IMR-90 (cell line): Measurements from ENCODE around the gene TTLL8. TPM values are rescaled to one million over a fixed set of nuclear protein-coding genes. Genes with fewer than 3 reads are reported as not detected.
"Not testable (repeated sequence)": the region's sequence is repeated elsewhere in the genome, so short reads cannot be mapped to it uniquely, and the experiment has no call there.

Experiments
- ATAC-seq: fragments of 200-7000 bp; cut with Tn5 transposase; 2 replicates; pipeline ENCODE4 v1.9.1; 2020; ENCODE audit warnings: low read depth, mild to moderate bottlenecking, moderate library complexity
- BruUV-seq: library from RNA; stranded (reverse); fragments of 400-500 nt; replicated peaks from 2 replicates; lab custom pipeline; 2021; lab: Mats Ljungman, UMichigan
- CTCF ChIA-PET: fragments of 300-600 bp; formaldehyde crosslinking; extraction: SDS; loops from one replicate; lab custom pipeline; 2021; ENCODE audit warnings: antibody characterized with exemption; lab: Yijun Ruan, JAX
- POLR2A ChIA-PET: fragments of 300-600 bp; sonication (Branson Sonifier 250); formaldehyde crosslinking; loops from one replicate; lab custom pipeline; 2022; ENCODE audit warnings: antibody characterized with exemption; ENCODE audit not compliant: unreplicated experiment; lab: Charles Lee
- DNase-seq: peaks from one replicate; pipeline ENCODE4 v3.0.0; 2013
- H2AFZ ChIP-seq: replicated peaks from 2 replicates; pipeline ENCODE3; 2013; ENCODE audit warnings: low read length, mild to moderate bottlenecking; ENCODE audit not compliant: poor library complexity
- H2AK5ac ChIP-seq: 2 replicates; pipeline ENCODE4 v1.6.1; 2013; ENCODE audit warnings: low read depth, low read length, inconsistent platforms
- H2AK9ac ChIP-seq: replicated peaks from 2 replicates; pipeline ENCODE3; 2013; ENCODE audit warnings: mild to moderate bottlenecking, low read depth, low read length, moderate library complexity; ENCODE audit not compliant: poor library complexity
- H2BK120ac ChIP-seq: 2 replicates; pipeline ENCODE4 v1.6.1; 2013; ENCODE audit warnings: low read depth, low read length, inconsistent platforms
- H2BK15ac ChIP-seq: 3 replicates; pipeline ENCODE4 v1.6.1; 2013; ENCODE audit warnings: low read depth, low read length, inconsistent platforms
- H2BK20ac ChIP-seq: 2 replicates; pipeline ENCODE4 v1.6.1; 2013; ENCODE audit warnings: low read depth, mild to moderate bottlenecking, inconsistent platforms, low read length, moderate library complexity
- H2BK5ac ChIP-seq: 2 replicates; pipeline ENCODE4 v1.6.1; 2013; ENCODE audit warnings: mild to moderate bottlenecking, low read depth, low read length, inconsistent platforms; ENCODE audit not compliant: poor library complexity, severe bottlenecking
- H3K14ac ChIP-seq: replicated peaks from 2 replicates; pipeline ENCODE4 v1.6.1; 2013; ENCODE audit warnings: low read depth, low read length, inconsistent platforms
- H3K18ac ChIP-seq: 2 replicates; pipeline ENCODE4 v1.6.1; 2013; ENCODE audit warnings: low read depth, low read length, control low read depth
- H3K23ac ChIP-seq: 2 replicates; pipeline ENCODE4 v1.6.1; 2013; ENCODE audit warnings: low read depth, low read length, inconsistent platforms
- H3K27ac ChIP-seq: 2 replicates; pipeline ENCODE4 v1.5.1; 2013; ENCODE audit warnings: mild to moderate bottlenecking, control low read depth, low read length; ENCODE audit not compliant: insufficient read depth
- H3K27me3 ChIP-seq: 2 replicates; pipeline ENCODE4 v1.6.1; 2013; ENCODE audit warnings: low read length; ENCODE audit not compliant: control insufficient read depth, insufficient read depth
- H3K36me3 ChIP-seq: 2 replicates; pipeline ENCODE4 v1.6.1; 2013; ENCODE audit warnings: low read length, mixed read lengths; ENCODE audit not compliant: control insufficient read depth, insufficient read depth
- H3K4ac ChIP-seq: 2 replicates; pipeline ENCODE4 v1.6.1; 2013; ENCODE audit warnings: low read depth, low read length, inconsistent platforms
- H3K4me1 ChIP-seq: 2 replicates; pipeline ENCODE4 v1.6.1; 2013; ENCODE audit warnings: low read length, mixed read lengths; ENCODE audit not compliant: control insufficient read depth, insufficient read depth
- H3K4me2 ChIP-seq: 2 replicates; pipeline ENCODE4 v1.6.1; 2013; ENCODE audit warnings: low read depth, mild to moderate bottlenecking, control low read depth, low read length, moderate library complexity
- H3K4me3 ChIP-seq: 2 replicates; pipeline ENCODE4 v1.5.1; 2013; ENCODE audit warnings: low read depth, mild to moderate bottlenecking, control low read depth, low read length, moderate library complexity; ENCODE audit not compliant: insufficient read depth
- H3K56ac ChIP-seq: 2 replicates; pipeline ENCODE4 v1.6.1; 2013; ENCODE audit warnings: low read length, inconsistent platforms; ENCODE audit not compliant: insufficient read depth; ENCODE audit errors: extremely low read depth
- H3K79me1 ChIP-seq, 2 experiments: 2 replicates each; pipeline ENCODE4 v1.6.1; 2013; ENCODE audit warnings: low read length in 2 of 2, inconsistent platforms in 1 of 2, low read depth in 1 of 2
- H3K9ac ChIP-seq: 2 replicates; pipeline ENCODE4 v1.6.1; 2013; ENCODE audit warnings: low read depth, low read length, control low read depth
- H3K9me1 ChIP-seq: 2 replicates; pipeline ENCODE4 v1.6.1; 2013; ENCODE audit warnings: low read length, inconsistent platforms; ENCODE audit not compliant: insufficient read depth
- H3K9me3 ChIP-seq: 2 replicates; pipeline ENCODE4 v1.6.1; 2013; ENCODE audit warnings: low read length; ENCODE audit not compliant: control insufficient read depth, insufficient read depth
- H4K20me1 ChIP-seq: 2 replicates; pipeline ENCODE4 v1.6.1; 2013; ENCODE audit warnings: low read length, inconsistent platforms; ENCODE audit not compliant: insufficient read depth
- H4K5ac ChIP-seq: 2 replicates; pipeline ENCODE4 v1.6.1; 2013; ENCODE audit warnings: mild to moderate bottlenecking, low read depth, low read length, control low read depth
- H4K8ac ChIP-seq, 2 experiments: 2 replicates each; pipeline ENCODE4 v1.6.1; 2013; ENCODE audit warnings: low read depth in 2 of 2, low read length in 2 of 2, control low read depth in 1 of 2, inconsistent platforms in 1 of 2
- H4K91ac ChIP-seq: 2 replicates; pipeline ENCODE4 v1.6.1; 2013; ENCODE audit warnings: low read depth, low read length, inconsistent platforms; ENCODE audit not compliant: insufficient read depth
- whole genome bisulfite sequencing, 2 experiments: methylation state at CpG; one replicate each; pipeline versions ENCODE4 v1.1.5 to v1.1.7; 2013; ENCODE audit warnings: missing lambda C conversion rate in 2 of 2; ENCODE audit not compliant: insufficient read length in 1 of 2; ENCODE audit errors: extremely low coverage in 2 of 2; 5-methylcytosine and 5-hydroxymethylcytosine counted together
- dilution Hi-C: fragments of 300-500 bp; cut with HindIII; formaldehyde crosslinking; loops from one replicate; pipeline ENCODE4 v1.14.3; 2018; ENCODE audit warnings: low sequenced_read_pairs; ENCODE audit not compliant: unreplicated experiment
- in situ Hi-C: fragments of 300-500 bp; cut with MboI; formaldehyde crosslinking; loops from 3 replicates; pipeline ENCODE4 v1.14.3; 2019; ENCODE audit warnings: low sequenced_read_pairs, inconsistent platforms, mixed read lengths
- intact Hi-C: fragments of 100-400 bp; cut with micrococcal nuclease; formaldehyde crosslinking; loops from 2 replicates; pipeline ENCODE4 v1.10.0; 2022
- polyA plus RNA-seq, 3 experiments: library from polyadenylated mRNA; depleted of rRNA; stranded (reverse); fragments of >200 nt; gene quantifications; 2 replicates each; pipeline ENCODE4 v1.2.3, GENCODE V29; 2012; ENCODE audit warnings: low replicate concordance in 1 of 3
- total RNA-seq: library from RNA; depleted of rRNA; stranded (reverse); fragments of >200 nt; gene quantifications from 2 replicates; pipeline ENCODE4 v1.2.3, GENCODE V29; 2012

TTLL8 gene
- total and polyA plus RNA-seq, 2 of the 4 experiments (the other 2 are of a cell fraction), result not detected

GRCh38 chr22:50086975-50087374, 28.9 kb upstream of the TTLL8 start:
- 0 out of 2 replicates have a peak overlapping the region, but pooled peaks have one; percentile 25 for H4K91ac ChIP-seq
- POLR2A ChIA-PET, result not testable (repeated sequence)

More at GRCh38 chr22:50086975-50087374, 28.9 kb upstream of the TTLL8 start:
- Histone ChIP-seq H2BK120ac (peak overlapping the region; percentile 47), H3K9me3 (peaks cover 14% of the 10 kb centered on the region), H3K18ac (peak overlapping the region; percentile 86), H2BK15ac (0 out of 3 replicates have a peak overlapping the region, but pooled peaks have one; percentile 70), H2BK5ac (peak overlapping the region; percentile 17), H4K5ac (peak overlapping the region; percentile 77; the same call in 1 of the 2 replicates)
- H3K14ac ChIP-seq, CTCF ChIA-PET, H3K4ac ChIP-seq, H3K27ac ChIP-seq, H3K9ac ChIP-seq, H3K4me3 ChIP-seq, H2AK9ac ChIP-seq, H2AFZ ChIP-seq, H2AK5ac ChIP-seq, H3K23ac ChIP-seq, ATAC-seq, DNase-seq, H4K20me1 ChIP-seq, in situ Hi-C loops, H3K36me3 ChIP-seq, H2BK20ac ChIP-seq, H3K27me3 ChIP-seq, H4K8ac ChIP-seq, H3K4me2 ChIP-seq, H3K4me1 ChIP-seq, H3K9me1 ChIP-seq, dilution Hi-C loops, H3K79me1 ChIP-seq, BruUV-seq, H3K56ac ChIP-seq: not testable (repeated sequence)
- WGBS, 2 experiments, result no CpG with 5 or more reads among the region's 4 CpGs
- intact Hi-C loops, result loop anchor here (5.0 kb wide), 1 partner anchor 55 kb away; no protein-coding TSS in a partner anchor
